T47D (cell line): ENCODE data around the gene TAF1D.
"Not testable (repeated sequence)": the region's sequence is repeated elsewhere in the genome, so short reads cannot be mapped to it uniquely, and the experiment has no call there.

ENCODE experiments used
- DNase-seq, 2 experiments: peaks; one replicate each; pipeline versions ENCODE4 v3.0.0 to v3.0.0-alpha.2; 2011 to 2012; ENCODE audit warnings: low read depth in 1 of 2, low spot score in 1 of 2
- JUND ChIP-seq: IDR thresholded peaks from 2 replicates; pipeline ENCODE4 v1.6.1; 2012; ENCODE audit warnings: low read depth
- in situ Hi-C: cut with HindIII; loops from 2 replicates; pipeline ENCODE4 v1.10.0; 2016; ENCODE audit warnings: low sequenced_read_pairs, low pct_unique_long_range_greater_than_20kb

The TAF1D gene, protein sequence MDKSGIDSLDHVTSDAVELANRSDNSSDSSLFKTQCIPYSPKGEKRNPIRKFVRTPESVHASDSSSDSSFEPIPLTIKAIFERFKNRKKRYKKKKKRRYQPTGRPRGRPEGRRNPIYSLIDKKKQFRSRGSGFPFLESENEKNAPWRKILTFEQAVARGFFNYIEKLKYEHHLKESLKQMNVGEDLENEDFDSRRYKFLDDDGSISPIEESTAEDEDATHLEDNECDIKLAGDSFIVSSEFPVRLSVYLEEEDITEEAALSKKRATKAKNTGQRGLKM

DNA sequence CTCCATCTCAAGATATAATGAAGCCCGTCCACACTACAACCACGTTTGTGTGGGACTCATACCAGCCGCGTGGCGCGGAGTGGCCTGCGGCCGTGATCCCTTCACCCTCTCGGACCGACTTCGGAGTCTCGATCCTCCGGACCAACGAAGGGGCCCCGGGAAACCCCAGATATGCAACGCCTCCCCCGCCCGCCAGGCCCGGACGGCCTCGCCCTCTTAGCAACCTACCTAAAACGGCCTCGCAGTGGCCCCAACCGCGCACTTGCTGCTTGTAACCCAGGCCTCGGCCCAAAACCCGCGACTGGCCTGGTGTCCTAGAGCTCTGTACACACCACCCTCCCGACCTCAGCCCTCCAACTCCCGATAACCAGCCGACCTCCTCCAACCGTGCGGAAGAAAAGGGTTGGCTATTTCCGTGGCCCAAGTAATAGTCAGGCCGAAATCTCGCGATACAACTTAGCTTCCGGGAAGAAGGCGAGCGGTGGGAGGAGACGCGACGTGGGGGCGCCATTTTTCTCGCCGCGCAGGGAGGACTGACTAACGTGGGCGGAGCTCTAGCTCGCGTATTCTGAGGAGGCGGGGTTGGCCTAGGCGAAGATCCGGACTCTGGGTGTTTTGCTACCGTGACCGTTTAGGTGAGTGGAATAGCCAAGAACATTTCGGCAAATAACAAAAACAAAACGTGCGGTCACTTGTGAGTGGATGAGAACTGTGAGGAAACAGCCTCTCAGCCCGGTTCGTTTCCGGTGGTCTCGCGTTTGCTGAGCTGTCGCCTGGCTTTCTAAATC lies at the start of gene TAF1D, which contains the start of gene C11orf54:
Gene TAF1D, minus strand, starts transcription at position 402 of the 788 bp plus-strand sequence. CDS start 2,191 bp downstream, outside the sequence.
Gene C11orf54, plus strand, starts transcription at position 579 of the 788 bp plus-strand sequence. CDS start 5,722 bp downstream, outside the sequence.
- no peak for TF ChIP-seq JUND
- in situ Hi-C loops, result no loop called here
- DNase-seq, result peak; percentile 89 to 99

GRCh38 chr11:93784935-93785360 lies 43.7 kb upstream of the TAF1D start:
- TF ChIP-seq JUND, result no peak
- no peak for DNase-seq
- in situ Hi-C loops, result no loop called here

DNA sequence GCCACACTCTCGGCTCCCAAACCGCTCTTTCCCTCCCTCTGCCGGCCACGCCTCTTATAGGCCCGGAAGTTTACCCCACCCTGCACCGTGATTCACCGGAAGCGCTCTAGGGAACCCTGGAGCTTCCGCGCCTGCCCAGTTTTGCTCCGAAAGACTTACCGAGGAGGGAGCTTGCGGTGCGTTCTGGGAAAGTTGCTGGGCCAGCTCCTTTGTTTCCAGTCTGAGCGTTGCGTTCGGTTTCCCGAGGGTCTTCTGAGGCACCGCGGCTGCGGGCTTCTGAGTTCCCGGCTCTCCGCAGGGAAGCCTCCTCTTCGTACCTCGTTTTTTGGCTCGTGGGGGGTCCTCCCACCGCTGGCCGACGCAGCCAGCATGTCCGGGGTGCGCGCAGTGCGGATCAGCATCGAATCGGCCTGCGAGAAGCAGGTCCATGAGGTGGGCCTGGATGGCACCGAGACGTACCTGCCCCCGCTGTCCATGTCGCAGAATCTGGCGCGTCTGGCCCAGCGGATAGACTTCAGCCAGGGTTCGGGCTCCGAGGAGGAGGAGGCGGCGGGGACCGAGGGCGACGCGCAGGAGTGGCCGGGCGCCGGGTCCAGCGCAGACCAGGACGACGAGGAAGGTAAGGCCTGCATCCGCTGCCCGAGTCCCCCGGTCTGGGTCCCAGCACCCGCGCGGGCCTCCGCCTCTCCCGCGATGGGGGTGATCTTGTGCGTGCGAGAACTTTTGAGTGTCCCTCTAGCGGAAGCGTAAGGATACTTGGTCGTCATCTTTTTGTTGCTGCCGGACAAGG lies 43.0 kb upstream of the TAF1D start, which contains the start of gene MED17:
Gene MED17, plus strand, starts transcription at position 138 of the 790 bp plus-strand sequence. Its CDS starts 232 bp downstream, at position 370.
- DNase-seq, result peak; percentile 96 to 97
- in situ Hi-C loops, result no loop called here
- no peak for TF ChIP-seq JUND

DNA sequence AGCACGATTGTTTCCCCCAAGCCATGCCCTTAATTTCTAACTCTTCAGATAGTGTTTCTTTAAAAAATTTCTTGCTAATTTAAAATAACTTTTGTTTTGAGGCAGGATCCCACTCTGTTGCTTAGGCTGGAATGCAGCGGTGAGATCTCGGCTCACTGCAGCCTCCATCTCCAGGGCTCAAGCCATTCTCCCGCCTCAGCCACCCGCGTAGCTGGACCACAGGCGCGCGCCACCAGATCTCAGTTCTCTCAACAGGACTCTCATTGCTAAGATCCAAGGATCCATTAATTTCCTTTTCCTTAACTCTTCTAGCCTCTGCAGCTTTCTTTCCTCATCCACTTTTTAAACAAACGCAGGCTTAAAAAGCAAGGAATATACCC lies 42.5 kb upstream of the TAF1D start:
- TF ChIP-seq JUND, result no peak
- in situ Hi-C loops, result no loop called here
- DNase-seq, result no peak

GRCh38 chr11:93783362-93783761 lies 42.1 kb upstream of the TAF1D start:
- DNase-seq, result no peak
- TF ChIP-seq JUND, result no peak
- in situ Hi-C loops, result no loop called here

DNA sequence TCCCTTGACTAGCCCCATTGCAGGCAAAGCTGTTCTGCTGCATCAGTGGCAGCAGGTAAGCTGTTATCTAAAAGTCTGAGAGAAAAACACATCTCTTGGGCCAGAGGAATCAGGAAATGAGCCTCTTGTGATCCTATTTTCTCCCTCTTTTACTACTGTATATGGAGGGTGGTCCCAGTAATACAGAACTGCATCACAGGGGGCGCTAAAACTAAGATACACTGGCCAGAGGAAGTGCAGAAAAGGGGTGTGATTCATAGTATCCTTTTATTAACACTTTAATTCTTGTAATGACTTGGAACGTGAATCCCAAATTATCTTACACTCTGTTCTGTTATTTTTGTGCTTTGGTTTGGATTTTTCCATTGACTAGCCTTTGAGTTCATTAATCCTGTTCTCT lies 34.0 kb upstream of the TAF1D start:
- in situ Hi-C loops, result no loop called here
- peak in 1 of 2 experiments; percentile 9 for DNase-seq
- no peak for TF ChIP-seq JUND

DNA sequence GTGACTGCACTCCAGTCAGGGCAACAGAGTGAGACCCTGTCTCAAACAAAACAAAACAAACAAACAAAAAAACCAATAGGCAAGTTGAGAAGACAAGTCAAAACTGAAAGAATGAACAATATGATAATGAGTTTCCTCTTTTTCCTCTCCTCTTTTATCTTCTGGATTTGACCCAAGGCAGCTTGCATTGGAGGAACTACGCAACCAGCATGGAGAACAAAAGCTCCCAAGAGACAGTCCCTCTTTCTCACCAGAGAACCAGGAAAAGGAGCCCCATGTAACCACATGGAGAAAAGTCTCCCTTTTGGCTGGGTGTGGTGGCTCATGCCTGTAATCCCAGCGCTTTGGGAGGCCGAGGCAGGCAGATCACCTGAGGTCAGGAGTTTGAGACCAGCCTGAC lies 33.3 kb upstream of the TAF1D start:
- DNase-seq, in situ Hi-C loops: not testable (repeated sequence)

GRCh38 chr11:93773601-93774200 lies 32.4 kb upstream of the TAF1D start:
- in situ Hi-C loops, result no loop called here
- no peak for TF ChIP-seq JUND
- DNase-seq, result no peak

- DNase-seq, result no peak
- in situ Hi-C loops, result no loop called here
- no peak for TF ChIP-seq JUND
These were observed 31.8 kb upstream of the TAF1D start for GRCh38 chr11:93773045-93773477.

DNA sequence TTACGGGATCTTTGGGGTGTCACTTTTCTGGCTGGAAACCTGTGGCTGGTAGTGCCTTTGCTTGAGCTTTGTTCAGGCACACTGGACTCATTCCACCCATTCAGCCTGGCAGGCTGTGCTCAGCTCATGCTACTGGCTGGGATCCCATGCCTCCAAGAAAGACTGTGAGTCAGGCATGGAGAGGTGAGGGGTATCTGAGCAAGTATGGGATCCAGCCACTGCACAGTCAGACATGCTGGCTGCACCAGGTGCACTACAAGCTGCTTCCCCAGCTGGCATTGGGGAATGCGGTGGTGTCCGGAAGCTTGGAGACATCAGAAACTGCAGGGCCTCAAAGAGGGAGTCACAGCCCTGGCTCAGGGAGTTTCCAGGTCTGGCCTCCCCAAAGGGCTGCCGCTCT lies 30.8 kb upstream of the TAF1D start:
- in situ Hi-C loops, result no loop called here
- no peak for DNase-seq
- TF ChIP-seq JUND, result no peak

DNA sequence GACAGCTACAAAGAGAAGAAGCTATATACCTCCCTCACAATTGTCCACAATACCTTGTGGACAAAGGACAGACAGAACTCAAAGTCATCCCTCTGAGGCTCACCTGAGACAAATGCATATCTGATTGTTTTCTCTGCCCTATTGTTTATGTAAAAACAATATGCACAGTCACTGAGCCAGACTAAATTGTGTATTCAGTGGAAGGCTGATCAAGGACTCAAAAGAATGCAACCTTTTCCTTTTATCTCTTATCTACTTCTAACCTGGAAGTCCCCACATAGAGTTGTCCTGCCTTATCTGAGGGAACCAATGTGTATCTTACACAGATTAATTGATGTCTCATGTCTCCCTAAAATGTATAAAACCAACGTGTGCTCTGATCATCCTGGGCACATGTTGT lies 28.9 kb upstream of the TAF1D start:
- DNase-seq, result no peak
- no peak for TF ChIP-seq JUND
- in situ Hi-C loops, result no loop called here

- TF ChIP-seq JUND, result no peak
- in situ Hi-C loops, result no loop called here
- no peak for DNase-seq
These were observed 25.7 kb upstream of the TAF1D start for GRCh38 chr11:93767018-93767417.

GRCh38 chr11:93766504-93766903 lies 25.2 kb upstream of the TAF1D start:
- TF ChIP-seq JUND, result no peak
- no peak for DNase-seq
- in situ Hi-C loops, result no loop called here
